PC-9 (cell line): ENCODE results near the gene SC5D. TPM values are rescaled to one million over a fixed set of nuclear protein-coding genes. Genes with fewer than 3 reads are reported as not detected.

Source experiments
- BruUV-seq: library from RNA; stranded (reverse); fragments of 400-500 nt; replicated peaks from 2 replicates; lab custom pipeline; 2021; lab: Mats Ljungman, UMichigan
- CTCF ChIA-PET: fragments of 300-600 bp; sonication (Branson Sonifier 250); formaldehyde crosslinking; loops from one replicate; lab custom pipeline; 2022; ENCODE audit warnings: antibody characterized with exemption; lab: Charles Lee
- POLR2A ChIA-PET: fragments of 300-600 bp; sonication (Branson Sonifier 250); formaldehyde crosslinking; loops from one replicate; lab custom pipeline; 2022; ENCODE audit warnings: antibody characterized with exemption; ENCODE audit not compliant: unreplicated experiment; lab: Charles Lee
- DNase-seq, 2 experiments: peaks; one replicate each; pipeline versions ENCODE4 v3.0.0 to v3.0.0-alpha.2; 2015 to 2022; ENCODE audit warnings: mixed read lengths in 1 of 2
- H2AFZ ChIP-seq: fragments of 200-600 bp; sonication (generic); 2 replicates; pipeline ENCODE4 v1.8.1; 2017; ENCODE audit warnings: antibody characterized with exemption
- H3F3A ChIP-seq: fragments of 200-600 bp; sonication (generic); 2 replicates; pipeline ENCODE4 v1.8.1; 2017; ENCODE audit warnings: antibody characterized with exemption, mild to moderate bottlenecking, low read depth; ENCODE audit not compliant: insufficient read depth
- H3K27ac ChIP-seq: fragments of 200-600 bp; sonication (generic); 2 replicates; pipeline ENCODE4 v1.6.1; 2016; ENCODE audit warnings: mixed run types
- H3K27me3 ChIP-seq: fragments of 200-600 bp; sonication (generic); 2 replicates; pipeline ENCODE4 v1.6.1; 2016; ENCODE audit warnings: low read depth, mixed run types; ENCODE audit not compliant: insufficient read depth
- H3K36me3 ChIP-seq: fragments of 200-600 bp; sonication (generic); 2 replicates; pipeline ENCODE4 v1.6.1; 2016; ENCODE audit warnings: low read depth, mixed run types
- H3K4me1 ChIP-seq: fragments of 200-600 bp; sonication (generic); replicated peaks from 2 replicates; pipeline ENCODE4 v1.6.1; 2016; ENCODE audit warnings: mixed run types; ENCODE audit not compliant: insufficient read depth
- H3K4me2 ChIP-seq: fragments of 200-600 bp; sonication (generic); 2 replicates; pipeline ENCODE4 v1.6.1; 2017; ENCODE audit warnings: mixed run types
- H3K4me3 ChIP-seq: fragments of 200-600 bp; sonication (generic); 2 replicates; pipeline ENCODE4 v1.6.1; 2016; ENCODE audit warnings: mixed run types
- H3K79me2 ChIP-seq: fragments of 200-600 bp; sonication (generic); 2 replicates; pipeline ENCODE4 v1.6.1; 2017; ENCODE audit warnings: low read depth, mixed run types
- H3K9me2 ChIP-seq: fragments of 200-600 bp; sonication (generic); 2 replicates; pipeline ENCODE4 v1.8.1; 2017; ENCODE audit warnings: mild to moderate bottlenecking; ENCODE audit not compliant: insufficient read depth
- H3K9me3 ChIP-seq: fragments of 200-600 bp; sonication (generic); 2 replicates; pipeline ENCODE4 v1.8.1; 2016; ENCODE audit warnings: low read depth; ENCODE audit not compliant: insufficient read depth
- H4K20me1 ChIP-seq: fragments of 200-600 bp; sonication (generic); 2 replicates; pipeline ENCODE4 v1.8.1; 2017; ENCODE audit not compliant: insufficient read depth
- EZH2 ChIP-seq: fragments of 200-600 bp; sonication (generic); IDR thresholded peaks from 2 replicates; pipeline ENCODE4 v1.8.0; 2017; ENCODE audit warnings: antibody characterized with exemption, low read depth
- intact Hi-C: fragments of 100-400 bp; cut with micrococcal nuclease; formaldehyde crosslinking; loops from one replicate; pipeline ENCODE4 v1.10.0; 2022; ENCODE audit not compliant: unreplicated experiment
- total RNA-seq: library from RNA; stranded (reverse); gene quantifications from 2 replicates; pipeline ENCODE4 v1.2.3, GENCODE V29; 2021
- TF ChIP-seq, protein P1 (sequence below): fragments of 200-600 bp; sonication (generic); conservative IDR thresholded peaks from 2 replicates; pipeline ENCODE4 v1.6.1; 2017; ENCODE audit warnings: mixed run types, antibody characterized with exemption, mild to moderate bottlenecking, moderate library complexity

The SC5D gene
- total RNA-seq, 1 experiment from 2014 or later: 16.9 TPM

GRCh38 chr11:121327553-121327952 lies 35.0 kb downstream of the SC5D start:
- no peak overlapping the region for H3K4me2 ChIP-seq
- no peaks in the 10 kb centered on the region for H3K9me2 ChIP-seq
- no peak overlapping the region for H3K27ac ChIP-seq
- no peak for DNase-seq
- no peak for TF ChIP-seq EZH2
- TF ChIP-seq, protein P1, sequence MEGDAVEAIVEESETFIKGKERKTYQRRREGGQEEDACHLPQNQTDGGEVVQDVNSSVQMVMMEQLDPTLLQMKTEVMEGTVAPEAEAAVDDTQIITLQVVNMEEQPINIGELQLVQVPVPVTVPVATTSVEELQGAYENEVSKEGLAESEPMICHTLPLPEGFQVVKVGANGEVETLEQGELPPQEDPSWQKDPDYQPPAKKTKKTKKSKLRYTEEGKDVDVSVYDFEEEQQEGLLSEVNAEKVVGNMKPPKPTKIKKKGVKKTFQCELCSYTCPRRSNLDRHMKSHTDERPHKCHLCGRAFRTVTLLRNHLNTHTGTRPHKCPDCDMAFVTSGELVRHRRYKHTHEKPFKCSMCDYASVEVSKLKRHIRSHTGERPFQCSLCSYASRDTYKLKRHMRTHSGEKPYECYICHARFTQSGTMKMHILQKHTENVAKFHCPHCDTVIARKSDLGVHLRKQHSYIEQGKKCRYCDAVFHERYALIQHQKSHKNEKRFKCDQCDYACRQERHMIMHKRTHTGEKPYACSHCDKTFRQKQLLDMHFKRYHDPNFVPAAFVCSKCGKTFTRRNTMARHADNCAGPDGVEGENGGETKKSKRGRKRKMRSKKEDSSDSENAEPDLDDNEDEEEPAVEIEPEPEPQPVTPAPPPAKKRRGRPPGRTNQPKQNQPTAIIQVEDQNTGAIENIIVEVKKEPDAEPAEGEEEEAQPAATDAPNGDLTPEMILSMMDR: no peak
- H3K36me3 ChIP-seq: no peaks in the 10 kb centered on the region
- intact Hi-C loops: loop anchor here (10.0 kb wide), 1 partner anchor 127 kb away; the partner anchor contains the start of genes SORL1 and SORL1-AS1
- no peaks in the 10 kb centered on the region for H3F3A ChIP-seq
- CTCF ChIA-PET: no interaction called here
- no peaks in the 10 kb centered on the region for H3K79me2 ChIP-seq
- H3K4me3 ChIP-seq: no peak overlapping the region
- BruUV-seq: no TSS peak
- no peaks in the 10 kb centered on the region for H3K9me3 ChIP-seq
- POLR2A ChIA-PET: no interaction called here
- no peak overlapping the region for H2AFZ ChIP-seq
- H4K20me1 ChIP-seq: no peaks in the 10 kb centered on the region
- no peaks in the 10 kb centered on the region for H3K4me1 ChIP-seq
- peaks cover 69% of the 10 kb centered on the region for H3K27me3 ChIP-seq

DNA sequence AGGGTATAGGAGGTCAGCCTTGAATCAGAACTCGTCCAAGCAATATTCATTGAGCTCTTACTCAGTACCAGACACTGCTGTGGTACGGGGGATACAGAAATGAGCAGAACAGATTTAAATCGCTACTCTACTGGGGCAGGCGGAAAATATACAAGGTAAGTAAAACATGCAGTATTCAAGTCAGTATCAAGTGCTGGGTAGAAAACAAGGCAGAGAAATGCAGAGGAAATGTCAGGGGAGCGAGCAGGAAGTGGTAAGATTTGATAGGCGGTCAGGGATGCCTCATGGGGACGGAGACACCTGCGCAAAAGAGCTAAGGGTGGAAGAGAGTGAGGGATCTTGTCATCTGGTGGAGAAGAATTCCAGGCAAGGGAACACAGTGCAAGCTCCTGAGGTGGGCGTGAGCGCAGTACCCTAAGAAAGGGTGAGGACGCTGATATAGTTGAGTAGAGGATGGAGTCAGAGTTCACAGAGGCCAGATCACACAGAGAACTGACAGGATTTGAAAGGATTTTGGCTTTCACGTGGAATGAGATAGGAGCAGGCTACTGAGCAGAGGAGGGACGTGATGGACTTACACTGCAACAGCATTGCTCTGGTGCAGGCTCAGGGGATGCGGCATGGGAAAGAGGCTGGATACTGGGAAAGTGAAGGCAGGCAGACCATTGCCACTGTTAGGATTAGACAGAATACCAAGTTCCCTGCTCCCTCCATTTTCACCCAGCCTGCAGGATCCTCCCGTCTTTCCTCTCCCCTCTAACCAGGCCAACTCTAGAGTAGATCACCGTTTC lies 35.8 kb downstream of the SC5D start:
- no TSS peak for BruUV-seq
- Histone ChIP-seq H3K4me2 (no peak overlapping the region), H4K20me1 (no peaks in the 10 kb centered on the region), H3K27me3 (peaks cover 68% of the 10 kb centered on the region), H3F3A (no peaks in the 10 kb centered on the region), H3K9me3 (no peaks in the 10 kb centered on the region), H2AFZ (no peak overlapping the region), H3K9me2 (no peaks in the 10 kb centered on the region), H3K36me3 (no peaks in the 10 kb centered on the region), H3K4me3 (no peak overlapping the region), H3K79me2 (no peaks in the 10 kb centered on the region), H3K27ac (no peak overlapping the region), H3K4me1 (no peaks in the 10 kb centered on the region)
- ChIA-PET CTCF (no interaction called here), POLR2A (no interaction called here)
- intact Hi-C loops: loop anchor here (10.0 kb wide), 1 partner anchor 126 kb away; the partner anchor contains the start of genes SORL1 and SORL1-AS1
- DNase-seq: no peak
- no peak for TF ChIP-seq EZH2
- TF ChIP-seq, protein P1: no peak

- CTCF ChIA-PET: no interaction called here
Measured at GRCh38 chr11:121328967-121329679, 36.6 kb downstream of the SC5D start.

More at GRCh38 chr11:121328967-121329679, 36.6 kb downstream of the SC5D start:
- Histone ChIP-seq H3K4me1 (no peaks in the 10 kb centered on the region), H3K4me3 (no peak overlapping the region), H3K27ac (no peak overlapping the region), H3K9me3 (no peaks in the 10 kb centered on the region), H3K36me3 (no peaks in the 10 kb centered on the region), H3K9me2 (no peaks in the 10 kb centered on the region), H3K4me2 (no peak overlapping the region), H3K27me3 (peaks cover 75% of the 10 kb centered on the region), H3F3A (no peaks in the 10 kb centered on the region), H2AFZ (no peak overlapping the region), H3K79me2 (no peaks in the 10 kb centered on the region), H4K20me1 (no peaks in the 10 kb centered on the region)
- intact Hi-C loops: loop anchor here (10.0 kb wide), 1 partner anchor 126 kb away; the partner anchor contains the start of genes SORL1 and SORL1-AS1
- POLR2A ChIA-PET: no interaction called here
- no peak for DNase-seq
- TF ChIP-seq, protein P1: no peak
- TF ChIP-seq EZH2: no peak
- BruUV-seq: no TSS peak
